Activated T-cell treated with anti-CD3 and anti-CD28 coated beads, Interleukin-2, amount 50 U/mL, for 72 hours (primary cell): ENCODE results near the gene DPAGT1. TPM values are rescaled to one million over a fixed set of nuclear protein-coding genes. Genes with fewer than 3 reads are reported as not detected.

Source experiments
- ATAC-seq, 2 donors: fragments of 150-1000 bp; cut with Tn5 transposase; replicated peaks in 1 of 2; 2 replicates each; pipeline ENCODE4 v1.10.0; 2021; ENCODE audit warnings: moderate library complexity in 2 of 2, mild to moderate bottlenecking in 1 of 2
- DNase-seq, 2 donors: peaks; one replicate each; pipeline ENCODE4 v3.0.0; 2021 to 2022; ENCODE audit warnings: mixed read lengths in 1 of 2
- H3K27ac Mint-ChIP-seq: one replicate; pipeline ENCODE4 v1.8.0; 2022; ENCODE audit warnings: mild to moderate bottlenecking, moderate library complexity, mixed read lengths
- H3K27me3 Mint-ChIP-seq: one replicate; pipeline ENCODE4 v1.8.0; 2022; ENCODE audit warnings: low read depth, mixed read lengths
- H3K36me3 Mint-ChIP-seq, 2 donors: one replicate each; pipeline ENCODE4 v1.8.0; 2022; ENCODE audit warnings: mixed read lengths in 2 of 2, mild to moderate bottlenecking in 1 of 2; ENCODE audit not compliant: insufficient read depth in 2 of 2
- H3K4me1 Mint-ChIP-seq: one replicate; pipeline ENCODE4 v1.8.0; 2022; ENCODE audit warnings: low read depth, mixed read lengths
- H3K4me3 Mint-ChIP-seq, 2 donors: one replicate each; pipeline ENCODE4 v1.8.0; 2022; ENCODE audit warnings: mild to moderate bottlenecking in 2 of 2, mixed read lengths in 2 of 2, moderate library complexity in 2 of 2
- H3K9me3 Mint-ChIP-seq, 2 donors: one replicate each; pipeline ENCODE4 v1.8.0; 2022; ENCODE audit warnings: mixed read lengths in 2 of 2
- total RNA-seq, 2 donors: library from RNA; stranded (reverse); gene quantifications; one replicate each; pipeline ENCODE4 v1.2.3, GENCODE V29; 2022

The DPAGT1 gene
- total RNA-seq, 2 donors from 2014 or later, result 63.8 to 81.9 TPM

- peak overlapping the region; percentile 97 to 99 for H3K4me3 Mint-ChIP-seq
- no peaks in the 10 kb centered on the region for H3K9me3 Mint-ChIP-seq
- H3K36me3 Mint-ChIP-seq, result peaks cover 16 to 29% of the 10 kb centered on the region in 2 donors
- peaks cover 55% of the 10 kb centered on the region for H3K4me1 Mint-ChIP-seq
- peak overlapping the region; percentile 95 for H3K27ac Mint-ChIP-seq
- peak; percentile 44 to 51 for DNase-seq
- no peaks in the 10 kb centered on the region for H3K27me3 Mint-ChIP-seq
- peak; percentile 2 to 3 for ATAC-seq
These were observed 45.1 kb downstream of the DPAGT1 start for GRCh38 chr11:119056421-119056999.

- peaks cover 16 to 32% of the 10 kb centered on the region in 2 donors for H3K36me3 Mint-ChIP-seq
These were observed 45.8 kb downstream of the DPAGT1 start for GRCh38 chr11:119055901-119056300.

GRCh38 chr11:119054418-119054817, 47.2 kb downstream of the DPAGT1 start:
- Mint-ChIP-seq H3K27me3 (no peaks in the 10 kb centered on the region), H3K4me1 (peaks cover 67% of the 10 kb centered on the region), H3K36me3 (peaks cover 16 to 39% of the 10 kb centered on the region in 2 donors), H3K4me3 (peak overlapping the region in 1 of 2 donors; percentile 55), H3K9me3 (no peaks in the 10 kb centered on the region), H3K27ac (no peak overlapping the region)
- ATAC-seq, result no peak
- no peak for DNase-seq

More at GRCh38 chr11:119055901-119056300, 45.8 kb downstream of the DPAGT1 start:
- DNase-seq (peak in 1 of 2 donors; percentile 20), ATAC-seq (no peak)
- peak overlapping the region; percentile 86 for H3K27ac Mint-ChIP-seq
- no peaks in the 10 kb centered on the region for H3K27me3 Mint-ChIP-seq
- peaks cover 61% of the 10 kb centered on the region for H3K4me1 Mint-ChIP-seq
- no peaks in the 10 kb centered on the region for H3K9me3 Mint-ChIP-seq
- peak overlapping the region; percentile 97 to 99 for H3K4me3 Mint-ChIP-seq

GRCh38 chr11:119052163-119052814, 49.4 kb downstream of the DPAGT1 start:
- no peaks in the 10 kb centered on the region for H3K27me3 Mint-ChIP-seq
- ATAC-seq (no peak), DNase-seq (no peak)
- H3K9me3 Mint-ChIP-seq, result no peaks in the 10 kb centered on the region
- H3K4me1 Mint-ChIP-seq, result peaks cover 68% of the 10 kb centered on the region
- peaks cover 18 to 47% of the 10 kb centered on the region in 2 donors for H3K36me3 Mint-ChIP-seq
- peak overlapping the region; percentile 23 to 33 for H3K4me3 Mint-ChIP-seq
- H3K27ac Mint-ChIP-seq, result peak overlapping the region; percentile 20

- Mint-ChIP-seq H3K27ac (no peak overlapping the region), H3K27me3 (no peaks in the 10 kb centered on the region), H3K4me1 (peaks cover 72% of the 10 kb centered on the region), H3K4me3 (peak overlapping the region; percentile 23 to 33), H3K36me3 (peaks cover 20 to 52% of the 10 kb centered on the region in 2 donors), H3K9me3 (no peaks in the 10 kb centered on the region)
- ATAC-seq, result peak; percentile 20 to 36
- DNase-seq, result peak; percentile 19 to 27
These were observed 50.1 kb downstream of the DPAGT1 start for GRCh38 chr11:119051440-119052162.

- ATAC-seq (no peak), DNase-seq (no peak)
- Mint-ChIP-seq H3K27ac (no peak overlapping the region), H3K4me1 (peaks cover 50% of the 10 kb centered on the region), H3K27me3 (no peaks in the 10 kb centered on the region), H3K4me3 (no peak overlapping the region), H3K9me3 (no peaks in the 10 kb centered on the region), H3K36me3 (peaks cover 14 to 57% of the 10 kb centered on the region in 2 donors)
These were observed 52.6 kb downstream of the DPAGT1 start for GRCh38 chr11:119049081-119049480.

- no peak overlapping the region for H3K27ac Mint-ChIP-seq
- H3K36me3 Mint-ChIP-seq, result peaks cover 14 to 53% of the 10 kb centered on the region in 2 donors
- H3K9me3 Mint-ChIP-seq, result no peaks in the 10 kb centered on the region
- DNase-seq, result no peak
- peaks cover 48% of the 10 kb centered on the region for H3K4me1 Mint-ChIP-seq
- H3K27me3 Mint-ChIP-seq, result no peaks in the 10 kb centered on the region
- no peak overlapping the region for H3K4me3 Mint-ChIP-seq
- no peak for ATAC-seq
These were observed 53.0 kb downstream of the DPAGT1 start for GRCh38 chr11:119048644-119049043.

GRCh38 chr11:119047205-119047604, 54.4 kb downstream of the DPAGT1 start:
- Mint-ChIP-seq H3K27ac (peak overlapping the region; percentile 5), H3K36me3 (peaks cover 5 to 41% of the 10 kb centered on the region in 2 donors), H3K4me3 (no peak overlapping the region), H3K4me1 (peaks cover 40% of the 10 kb centered on the region), H3K9me3 (no peaks in the 10 kb centered on the region), H3K27me3 (no peaks in the 10 kb centered on the region)
- ATAC-seq, result peak; percentile 54 to 60
- DNase-seq, result peak in 1 of 2 donors; percentile 33

Other genes starting within 250 kb of the DPAGT1 start
- 10 to 100 TPM; 16.9 to 20.3 TPM for gene CXCR5, start 218.0 kb downstream of the DPAGT1 start, total RNA-seq
- 10 to 100 TPM; 33.5 to 34.5 TPM for gene BCL9L, start 175.9 kb downstream of the DPAGT1 start, total RNA-seq
- 1 to 10 TPM in 1 of 2 donors, under 1 TPM in 1; 0.53 to 1.2 TPM for gene UPK2, start 145.6 kb downstream of the DPAGT1 start, total RNA-seq
- gene FOXR1, start 130.1 kb downstream of the DPAGT1 start, total RNA-seq, result not detected
- gene CENATAC, start 103.7 kb downstream of the DPAGT1 start, total RNA-seq, result 10 to 100 TPM; 40.1 to 44.5 TPM
- 1,000 to 10,000 TPM; 1,893 to 1,917 TPM for gene RPS25, start 83.5 kb downstream of the DPAGT1 start, total RNA-seq
- 10 to 100 TPM; 59.3 to 70.0 TPM for gene TRAPPC4, start 83.1 kb downstream of the DPAGT1 start, total RNA-seq
- gene SLC37A4, start 71.0 kb downstream of the DPAGT1 start, total RNA-seq, result 10 to 100 TPM; 35.8 to 41.4 TPM
- gene HYOU1, start 44.6 kb downstream of the DPAGT1 start, total RNA-seq, result 100 to 1,000 TPM; 199 to 232 TPM
- gene VPS11, start 34.0 kb downstream of the DPAGT1 start, total RNA-seq, result 10 to 100 TPM; 24.0 to 24.2 TPM
- 10 to 100 TPM; 31.6 to 42.5 TPM for gene HMBS, start 17.0 kb downstream of the DPAGT1 start, total RNA-seq
- 10 to 100 TPM; 21.0 to 21.1 TPM for gene C2CD2L, start 5.5 kb upstream of the DPAGT1 start, total RNA-seq
- 10 to 100 TPM; 31.9 to 34.1 TPM for gene HINFP, start 19.7 kb upstream of the DPAGT1 start, total RNA-seq
- under 1 TPM; 0.09 to 0.24 TPM for gene ABCG4, start 47.2 kb upstream of the DPAGT1 start, total RNA-seq
- gene NLRX1, start 66.9 kb upstream of the DPAGT1 start, total RNA-seq, result 10 to 100 TPM; 19.3 to 26.7 TPM
- gene NHERF4, start 83.6 kb upstream of the DPAGT1 start, total RNA-seq, result 1 to 10 TPM in 1 of 2 donors, under 1 TPM in 1; 0.76 to 1.1 TPM
- 10 to 100 TPM; 45.4 to 52.7 TPM for gene CBL, start 104.5 kb upstream of the DPAGT1 start, total RNA-seq
- 1 to 10 TPM; 4.7 to 5.2 TPM for gene MCAM, start 215.3 kb upstream of the DPAGT1 start, total RNA-seq
- gene RNF26, start 232.7 kb upstream of the DPAGT1 start, total RNA-seq, result 10 to 100 TPM; 32.5 to 38.9 TPM
- gene C1QTNF5, start 239.0 kb upstream of the DPAGT1 start, total RNA-seq, result not detected
- not detected for gene MFRP, start 244.9 kb upstream of the DPAGT1 start, total RNA-seq